HG02970 (cell line): Measurements from ENCODE around the gene MFAP1.
"Not testable (repeated sequence)": the region's sequence is repeated elsewhere in the genome, so short reads cannot be mapped to it uniquely, and the experiment has no call there.

Experiments used
- ATAC-seq: cut with Tn5 transposase; IDR thresholded peaks from one replicate; pipeline ENCODE4 v1.9.1; 2021; ENCODE audit warnings: mild to moderate bottlenecking, moderate library complexity, moderate number of reproducible peaks; ENCODE audit not compliant: unreplicated experiment, low FRiP score

Gene MFAP1

GRCh38 chr15:43826029-43826507 lies 1.6 kb upstream of the MFAP1 start:
- no peak for ATAC-seq

- ATAC-seq = not testable (repeated sequence)
Measured at GRCh38 chr15:43825305-43825704, 815 bp upstream of the MFAP1 start.

- ATAC-seq = no peak
Measured at GRCh38 chr15:43821505-43821904, 3.0 kb downstream of the MFAP1 start.

DNA sequence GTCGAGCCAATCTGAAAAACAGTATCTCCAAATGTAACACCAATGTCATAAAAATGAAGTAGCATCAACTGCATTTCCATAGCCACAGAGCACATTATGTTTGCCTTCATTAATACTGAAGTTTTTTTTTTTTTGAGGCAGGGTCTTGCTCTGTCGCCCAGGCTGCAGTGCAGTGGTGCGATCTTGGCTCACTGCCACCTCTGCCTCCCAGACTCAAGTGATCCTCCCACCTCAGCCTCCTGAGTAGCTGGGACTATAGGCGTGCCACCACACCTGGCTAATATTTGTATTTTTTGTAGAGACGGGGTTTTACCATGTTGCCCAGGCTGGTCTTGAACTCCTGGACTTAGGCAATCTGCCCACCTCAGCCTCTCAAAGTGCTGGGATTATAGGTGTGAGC lies 9.4 kb downstream of the MFAP1 start:
- not testable (repeated sequence) for ATAC-seq

GRCh38 chr15:43808960-43809678 lies 15.4 kb downstream of the MFAP1 start:
- ATAC-seq = no peak

- ATAC-seq = no peak
Measured at GRCh38 chr15:43808435-43808950, 16.0 kb downstream of the MFAP1 start.

DNA sequence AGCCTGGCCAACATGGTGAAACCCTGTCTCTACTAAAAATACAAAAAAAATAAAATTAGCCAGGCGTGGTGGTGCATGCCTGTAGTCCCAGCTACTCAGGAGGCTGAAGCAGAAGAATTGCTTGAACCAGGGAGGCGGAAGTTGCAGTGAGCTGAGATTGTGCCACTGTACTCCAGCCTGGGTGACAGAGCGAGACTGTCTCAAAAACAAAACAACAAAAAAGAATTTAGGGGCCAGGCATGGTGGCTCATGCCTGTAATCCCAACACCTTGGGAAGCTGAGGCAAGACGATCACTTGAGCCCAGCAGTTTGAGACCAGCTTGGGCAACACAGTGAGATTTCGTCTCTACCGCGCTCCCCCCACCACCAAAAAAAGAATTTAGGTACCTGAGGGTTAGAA lies 21.8 kb downstream of the MFAP1 start:
- ATAC-seq = not testable (repeated sequence)

GRCh38 chr15:43800286-43801141 lies 24.0 kb downstream of the MFAP1 start, which contains the start of gene HYPK:
HYPK (plus strand) TSS chr15:43800599; CDS start chr15:43800623, 24 bp downstream.
- ATAC-seq = peak; percentile 77

GRCh38 chr15:43799945-43800285 lies 24.6 kb downstream of the MFAP1 start, which contains the start of gene SERINC4:
SERINC4 (minus strand) TSS chr15:43800220; CDS start chr15:43799986, 234 bp downstream.
- ATAC-seq = no peak

DNA sequence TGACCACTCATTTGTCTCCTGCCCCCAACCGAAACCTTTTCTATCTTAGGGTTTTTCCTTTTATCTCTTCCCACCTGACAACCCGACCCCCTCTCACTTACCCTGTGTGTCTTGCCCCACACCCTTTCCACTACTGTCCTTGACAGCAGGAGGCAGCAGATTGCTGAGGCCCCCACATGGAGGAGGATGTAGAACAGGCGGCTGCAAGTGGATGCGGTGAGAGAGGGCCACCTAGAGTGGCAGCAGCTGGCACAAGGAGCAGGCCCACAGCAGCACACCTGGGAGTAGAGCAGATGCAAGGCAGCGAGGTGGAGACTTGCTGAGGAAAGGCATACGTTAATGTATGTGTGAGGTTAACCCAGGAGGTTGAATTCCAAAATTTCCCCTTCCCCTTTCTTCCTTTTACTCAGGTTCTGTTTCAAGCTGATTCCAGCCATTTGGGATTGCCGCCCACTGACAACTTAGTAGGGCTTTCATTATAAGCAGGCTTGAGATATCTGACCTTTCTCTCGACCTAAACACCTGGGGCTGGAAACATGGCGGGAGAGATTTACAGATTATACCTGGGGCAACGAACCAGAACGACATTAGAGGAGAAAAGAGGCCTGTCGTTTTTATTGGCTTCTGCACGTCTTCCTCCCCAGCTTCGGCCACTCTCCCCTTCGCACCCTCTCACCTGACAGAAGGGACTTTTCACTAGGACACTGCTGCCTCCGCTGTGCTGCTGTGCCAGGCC lies 25.1 kb downstream of the MFAP1 start:
- ATAC-seq = no peak

GRCh38 chr15:43796566-43796965 lies 27.9 kb downstream of the MFAP1 start:
- no peak for ATAC-seq

DNA sequence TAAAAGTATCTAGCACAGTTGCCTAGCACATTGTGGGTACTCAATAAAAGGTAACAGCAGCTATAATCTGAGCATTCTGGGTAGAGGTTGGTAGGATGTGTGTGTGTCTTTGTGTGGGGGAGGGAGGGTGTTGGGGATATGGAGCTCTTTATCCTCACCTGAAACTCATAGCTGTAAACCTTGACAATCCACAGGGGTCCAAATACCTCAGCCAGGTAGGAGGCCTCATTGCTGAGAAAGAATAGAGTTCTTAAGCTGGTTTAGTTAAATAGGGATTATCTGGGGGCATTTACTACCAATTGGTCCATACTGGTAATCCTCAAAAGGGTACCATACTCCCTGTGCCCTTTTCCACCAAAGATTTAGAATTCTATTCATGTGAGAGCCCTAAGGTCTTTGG lies 28.5 kb downstream of the MFAP1 start:
- ATAC-seq = no peak

DNA sequence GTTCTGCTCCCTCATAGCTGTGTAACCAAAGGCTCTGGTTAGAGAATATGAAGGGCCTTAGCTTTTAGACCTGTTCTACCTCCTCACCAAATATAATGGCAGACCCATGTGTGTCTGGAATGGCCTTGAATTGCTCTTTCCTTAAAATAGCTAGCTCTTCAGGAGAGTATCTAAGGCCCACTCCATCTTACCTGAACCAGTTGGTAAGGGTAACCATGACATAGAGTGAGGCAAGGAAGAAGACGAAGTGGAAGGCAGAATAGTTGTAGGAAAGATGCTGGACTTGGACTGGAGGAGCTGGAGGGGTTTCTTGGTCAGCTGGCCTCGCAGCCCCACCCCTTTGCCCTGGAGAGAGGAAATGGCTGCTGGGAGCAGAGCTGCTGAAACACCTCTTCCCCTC lies 29.3 kb downstream of the MFAP1 start:
- no peak for ATAC-seq

GRCh38 chr15:43794269-43795037 lies 30.0 kb downstream of the MFAP1 start:
- ATAC-seq = no peak

DNA sequence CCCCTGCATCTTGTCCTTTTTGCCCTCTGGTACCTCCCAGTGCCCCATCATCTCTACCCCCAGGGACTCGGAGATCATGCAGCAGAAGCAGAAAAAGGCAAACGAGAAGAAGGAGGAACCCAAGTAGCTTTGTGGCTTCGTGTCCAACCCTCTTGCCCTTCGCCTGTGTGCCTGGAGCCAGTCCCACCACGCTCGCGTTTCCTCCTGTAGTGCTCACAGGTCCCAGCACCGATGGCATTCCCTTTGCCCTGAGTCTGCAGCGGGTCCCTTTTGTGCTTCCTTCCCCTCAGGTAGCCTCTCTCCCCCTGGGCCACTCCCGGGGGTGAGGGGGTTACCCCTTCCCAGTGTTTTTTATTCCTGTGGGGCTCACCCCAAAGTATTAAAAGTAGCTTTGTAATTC lies 30.8 kb downstream of the MFAP1 start:
- ATAC-seq = no peak

GRCh38 chr15:43792761-43793476 lies 31.6 kb downstream of the MFAP1 start:
- no peak for ATAC-seq

- peak; percentile 93 for ATAC-seq
Measured at GRCh38 chr15:43791993-43792760, 32.3 kb downstream of the MFAP1 start, which contains the start of gene SERF2. SERF2 (plus strand) TSS chr15:43792320; CDS start chr15:43792377, 57 bp downstream.

DNA sequence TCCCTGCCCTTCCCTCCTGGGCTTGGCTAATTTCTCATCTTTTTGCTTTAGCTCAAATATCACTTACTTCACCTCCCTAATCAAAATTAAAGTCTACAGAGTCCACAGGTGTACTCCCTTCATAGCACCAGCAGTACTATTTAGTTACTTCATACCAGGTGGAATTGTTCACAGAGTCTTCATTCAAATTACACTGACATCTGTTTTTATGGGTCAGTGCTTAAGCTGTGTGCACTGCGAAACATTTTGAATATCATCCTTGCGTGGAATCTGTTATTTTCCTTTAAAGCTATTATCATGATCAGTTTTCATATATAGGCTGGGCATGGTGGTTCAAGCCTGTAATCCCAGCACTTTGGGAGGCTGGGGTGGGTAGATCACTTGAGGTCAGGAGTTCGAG lies 35.1 kb downstream of the MFAP1 start:
- ATAC-seq = no peak
